Activated naive CD4-positive, alpha-beta T cell treated with anti-CD3 and anti-CD28 coated beads, Interleukin-2, amount 10 ng/mL, durations not matched to agents 7 days and 5 days (primary cell): ENCODE measurements around the gene GRHPR.
"Not testable (repeated sequence)": the region's sequence is repeated elsewhere in the genome, so short reads cannot be mapped to it uniquely, and the experiment has no call there.

ENCODE experiments used
- CTCF ChIA-PET: fragments of 350-600 bp; sonication (Branson Sonifier 250); formaldehyde crosslinking; loops from one replicate; lab custom pipeline; 2021; ENCODE audit warnings: antibody characterized with exemption; lab: Charles Lee
- DNase-seq: peaks from one replicate; pipeline ENCODE4 v3.0.0-alpha.2; 2020
- H3K27ac Mint-ChIP-seq: one replicate; pipeline ENCODE4 v1.8.0; 2021; ENCODE audit warnings: mild to moderate bottlenecking, moderate library complexity, mixed read lengths
- H3K27me3 Mint-ChIP-seq: one replicate; pipeline ENCODE4 v1.8.0; 2021; ENCODE audit warnings: mild to moderate bottlenecking, mixed read lengths
- H3K36me3 Mint-ChIP-seq: one replicate; pipeline ENCODE4 v1.8.0; 2021; ENCODE audit warnings: mixed read lengths
- H3K4me1 Mint-ChIP-seq: one replicate; pipeline ENCODE4 v1.8.0; 2021; ENCODE audit warnings: mixed read lengths
- H3K4me3 Mint-ChIP-seq: one replicate; pipeline ENCODE4 v1.8.0; 2021; ENCODE audit warnings: mild to moderate bottlenecking, moderate library complexity, mixed read lengths
- H3K9me3 Mint-ChIP-seq: one replicate; pipeline ENCODE4 v1.8.0; 2021; ENCODE audit warnings: mixed read lengths

GRHPR gene

DNA sequence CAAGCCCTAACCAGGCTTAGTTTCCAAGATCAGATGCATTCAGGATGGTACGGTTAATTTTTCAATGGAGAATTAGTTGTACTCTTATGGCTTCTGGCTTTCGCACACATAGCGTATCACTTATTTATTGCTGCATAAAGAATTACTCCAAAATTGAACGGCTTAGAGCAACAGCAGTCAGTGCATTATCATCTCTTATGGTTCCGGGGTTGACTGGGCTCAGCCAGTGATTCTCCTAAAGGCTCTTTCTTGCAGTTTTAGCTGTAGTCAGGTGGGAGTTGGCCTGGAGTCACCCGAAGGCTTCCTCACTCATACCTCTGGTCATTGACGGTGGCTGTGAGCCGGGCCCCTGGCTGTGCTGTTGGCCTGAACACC is 595 bp upstream of the GRHPR start:
- DNase-seq, result no peak
- Mint-ChIP-seq H3K27me3 (no peaks in the 10 kb centered on the region), H3K27ac (peak overlapping the region; percentile 90), H3K4me3 (peak overlapping the region; percentile 95), H3K4me1 (peaks cover 24% of the 10 kb centered on the region), H3K9me3 (no peaks in the 10 kb centered on the region), H3K36me3 (peaks cover 8% of the 10 kb centered on the region)
- CTCF ChIA-PET, result no interaction called here

DNA sequence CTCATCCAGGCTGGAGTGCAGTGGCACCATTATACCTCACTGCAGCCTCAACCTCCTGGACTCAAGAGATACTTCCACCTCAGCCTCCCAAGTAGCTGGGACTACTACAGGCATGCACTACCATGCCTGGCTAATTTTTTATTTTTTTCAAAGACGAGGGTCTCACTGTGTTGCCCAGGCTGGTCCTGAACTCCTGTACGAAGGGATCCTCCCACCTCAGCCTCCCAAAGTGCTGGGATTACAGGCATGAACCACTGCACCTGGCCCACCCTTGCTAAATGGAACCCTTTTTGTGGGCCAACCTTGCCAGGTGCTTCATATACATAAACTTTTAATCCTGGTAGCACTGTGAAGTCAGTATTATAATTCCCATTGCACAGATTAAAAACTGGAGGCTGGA is 1.0 kb downstream of the GRHPR start:
- peak overlapping the region; percentile 90 for H3K27ac Mint-ChIP-seq
- H3K36me3 Mint-ChIP-seq, result peaks cover 10% of the 10 kb centered on the region
- no peaks in the 10 kb centered on the region for H3K9me3 Mint-ChIP-seq
- H3K27me3 Mint-ChIP-seq, result no peaks in the 10 kb centered on the region
- DNase-seq, result no peak
- H3K4me1 Mint-ChIP-seq, result peaks cover 24% of the 10 kb centered on the region
- H3K4me3 Mint-ChIP-seq, result peak overlapping the region; percentile 95
- CTCF ChIA-PET, result interaction anchor here (1.0 to 1.2 kb wide), 2 partner anchors 9 to 12 kb away, joined by 3 to 7 read pairs; no protein-coding TSS in a partner anchor

DNA sequence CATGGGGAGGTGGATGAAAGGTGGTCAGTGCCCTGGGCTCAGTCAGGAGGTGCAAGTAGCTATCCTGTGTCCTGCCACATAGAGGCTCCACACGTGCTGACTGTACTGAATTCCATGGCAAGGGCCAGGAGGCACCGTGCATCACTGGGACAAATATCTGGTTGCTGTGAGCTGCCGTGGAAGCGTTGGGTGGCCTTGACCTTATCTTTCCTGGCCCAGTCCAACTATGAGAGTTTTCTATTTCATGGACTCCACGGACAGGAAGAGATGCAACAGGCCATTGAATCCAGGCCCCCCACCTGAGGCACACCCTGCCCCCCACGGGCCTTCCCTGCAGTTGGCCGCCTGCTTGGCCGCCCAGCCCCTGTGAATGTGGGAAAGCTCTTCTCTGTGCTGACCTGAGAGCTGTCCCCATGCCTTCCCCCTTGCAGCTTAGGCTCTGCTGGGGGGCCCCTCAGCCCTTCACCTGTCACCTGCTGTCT is 1.7 kb downstream of the GRHPR start:
- Mint-ChIP-seq H3K27me3 (no peaks in the 10 kb centered on the region), H3K9me3 (no peaks in the 10 kb centered on the region), H3K27ac (no peak overlapping the region), H3K4me3 (no peak overlapping the region), H3K36me3 (peaks cover 11% of the 10 kb centered on the region), H3K4me1 (peaks cover 24% of the 10 kb centered on the region)
- no peak for DNase-seq
- CTCF ChIA-PET, result interaction anchor here (0.6 kb wide), 1 partner anchor 35 kb away, joined by 3 read pairs; no protein-coding TSS in a partner anchor

DNA sequence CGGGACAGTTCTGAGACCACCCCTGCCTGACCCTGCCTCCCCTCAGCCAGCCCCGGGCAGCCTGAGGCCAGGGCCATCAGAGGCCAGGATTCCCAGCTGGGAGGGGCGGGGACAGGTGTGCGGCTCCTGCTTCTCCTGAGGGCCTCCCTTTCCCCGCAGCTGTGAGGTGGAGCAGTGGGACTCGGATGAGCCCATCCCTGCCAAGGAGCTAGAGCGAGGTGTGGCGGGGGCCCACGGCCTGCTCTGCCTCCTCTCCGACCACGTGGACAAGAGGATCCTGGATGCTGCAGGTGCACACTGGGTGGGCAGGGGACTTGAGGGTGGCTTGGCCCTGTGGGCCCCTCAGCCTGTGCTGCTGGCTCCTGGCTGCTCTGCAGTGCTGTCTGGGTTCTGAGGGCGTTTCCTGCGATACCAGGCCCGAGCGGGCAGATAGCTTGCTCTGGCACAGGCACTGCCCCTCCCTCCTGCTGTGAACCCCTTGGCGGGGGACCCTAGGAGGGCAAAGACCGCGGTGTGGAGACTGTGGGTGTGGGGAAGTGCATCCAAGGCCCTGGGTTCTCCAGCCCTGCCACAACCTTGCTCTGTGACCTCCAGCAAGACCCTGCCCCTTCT is 2.3 kb downstream of the GRHPR start:
- Mint-ChIP-seq H3K27ac (peak overlapping the region; percentile 7), H3K9me3 (no peaks in the 10 kb centered on the region), H3K4me3 (no peak overlapping the region), H3K4me1 (peaks cover 24% of the 10 kb centered on the region), H3K36me3 (peaks cover 11% of the 10 kb centered on the region), H3K27me3 (no peaks in the 10 kb centered on the region)
- no peak for DNase-seq
- CTCF ChIA-PET, result no interaction called here

DNA sequence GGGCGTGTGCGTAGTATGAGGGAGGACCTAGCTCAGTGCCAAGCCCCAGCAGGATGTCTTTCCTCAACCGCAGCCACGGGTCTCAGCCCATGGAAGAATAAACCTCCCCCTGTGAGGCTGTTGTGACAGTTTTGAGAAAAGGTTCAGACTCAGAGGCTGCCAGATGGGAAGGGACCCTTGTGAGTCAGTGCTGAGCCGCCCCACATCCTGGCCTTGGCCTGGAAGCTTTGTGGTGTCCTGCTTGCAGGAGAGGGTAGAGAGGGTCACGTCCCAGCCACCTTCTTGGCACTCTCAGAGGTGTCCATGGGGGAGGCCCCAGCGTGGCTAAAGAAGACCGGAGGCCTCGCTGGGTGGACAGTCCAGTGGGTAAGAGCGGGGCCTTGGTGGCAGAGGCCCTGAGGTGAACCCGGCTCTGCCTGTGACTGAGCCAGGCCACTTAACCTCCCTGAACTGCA is 2.8 kb downstream of the GRHPR start:
- peaks cover 24% of the 10 kb centered on the region for H3K4me1 Mint-ChIP-seq
- H3K4me3 Mint-ChIP-seq, result no peak overlapping the region
- no peak for DNase-seq
- no peaks in the 10 kb centered on the region for H3K9me3 Mint-ChIP-seq
- no peak overlapping the region for H3K27ac Mint-ChIP-seq
- CTCF ChIA-PET, result no interaction called here
- no peaks in the 10 kb centered on the region for H3K27me3 Mint-ChIP-seq
- H3K36me3 Mint-ChIP-seq, result peaks cover 11% of the 10 kb centered on the region

DNA sequence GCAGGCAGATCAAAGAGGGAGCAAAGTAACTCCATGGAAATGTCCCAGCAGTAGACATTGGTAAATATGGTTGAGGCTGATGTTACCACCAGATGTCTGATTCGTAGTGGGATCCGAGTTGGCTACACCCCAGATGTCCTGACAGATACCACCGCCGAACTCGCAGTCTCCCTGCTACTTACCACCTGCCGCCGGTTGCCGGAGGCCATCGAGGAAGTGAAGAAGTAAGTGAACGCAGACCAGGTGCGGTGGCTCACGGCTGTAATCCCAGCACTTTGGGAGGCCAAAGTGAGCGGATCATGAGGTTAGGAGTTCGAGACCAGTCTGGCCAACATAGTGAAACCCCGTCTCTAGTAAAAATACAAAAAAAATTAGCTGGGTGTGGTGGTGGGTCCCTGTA is 3.9 kb downstream of the GRHPR start:
- H3K4me3 Mint-ChIP-seq, CTCF ChIA-PET, H3K9me3 Mint-ChIP-seq, H3K27me3 Mint-ChIP-seq, H3K27ac Mint-ChIP-seq, DNase-seq: not testable (repeated sequence)
- peaks cover 14% of the 10 kb centered on the region for H3K36me3 Mint-ChIP-seq
- peaks cover 24% of the 10 kb centered on the region for H3K4me1 Mint-ChIP-seq

DNA sequence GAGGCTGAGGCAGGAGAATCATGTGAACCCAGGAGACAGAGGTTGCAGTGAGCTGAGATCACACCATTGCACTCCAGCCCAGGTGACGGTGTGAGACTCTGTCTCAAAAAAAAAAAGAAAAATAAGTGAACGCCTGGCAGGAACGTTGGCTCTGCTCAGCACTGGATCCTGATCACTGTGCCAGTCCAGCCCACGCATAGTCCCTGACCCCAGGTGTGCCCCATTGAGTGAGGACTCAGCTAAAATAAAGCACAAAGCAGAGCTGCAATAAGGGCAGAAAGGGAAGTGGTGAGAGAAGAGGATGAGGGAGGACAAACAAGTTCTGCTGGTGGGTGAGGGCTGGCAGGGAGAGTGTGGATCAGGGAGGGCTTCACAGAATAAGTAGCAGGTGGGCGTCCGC is 4.3 kb downstream of the GRHPR start:
- CTCF ChIA-PET, result no interaction called here
- no peak overlapping the region for H3K27ac Mint-ChIP-seq

DNA sequence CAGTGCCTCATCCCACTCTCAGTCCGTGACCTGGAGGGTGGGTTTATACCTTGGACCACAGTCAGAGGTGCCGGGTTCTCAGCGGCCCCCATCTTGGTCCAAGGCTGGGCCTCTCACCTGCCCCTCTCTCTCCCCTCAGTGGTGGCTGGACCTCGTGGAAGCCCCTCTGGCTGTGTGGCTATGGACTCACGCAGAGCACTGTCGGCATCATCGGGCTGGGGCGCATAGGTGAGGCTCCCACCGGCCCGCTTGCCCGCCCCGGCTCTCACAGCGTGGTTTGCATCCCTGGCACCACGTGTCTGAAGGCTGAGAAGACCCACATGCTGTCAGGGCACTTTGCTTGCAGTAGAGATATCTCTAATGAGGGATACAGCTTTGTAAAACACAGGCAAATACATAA is 5.8 kb downstream of the GRHPR start:
- CTCF ChIA-PET, result no interaction called here
- H3K27ac Mint-ChIP-seq, result peak overlapping the region; percentile 33

More for the DNA sequence above, 4.3 kb downstream of the GRHPR start:
- Mint-ChIP-seq H3K4me1 (peaks cover 21% of the 10 kb centered on the region), H3K4me3 (no peak overlapping the region), H3K27me3 (no peaks in the 10 kb centered on the region), H3K36me3 (peaks cover 14% of the 10 kb centered on the region), H3K9me3 (no peaks in the 10 kb centered on the region)
- DNase-seq, result no peak

DNA sequence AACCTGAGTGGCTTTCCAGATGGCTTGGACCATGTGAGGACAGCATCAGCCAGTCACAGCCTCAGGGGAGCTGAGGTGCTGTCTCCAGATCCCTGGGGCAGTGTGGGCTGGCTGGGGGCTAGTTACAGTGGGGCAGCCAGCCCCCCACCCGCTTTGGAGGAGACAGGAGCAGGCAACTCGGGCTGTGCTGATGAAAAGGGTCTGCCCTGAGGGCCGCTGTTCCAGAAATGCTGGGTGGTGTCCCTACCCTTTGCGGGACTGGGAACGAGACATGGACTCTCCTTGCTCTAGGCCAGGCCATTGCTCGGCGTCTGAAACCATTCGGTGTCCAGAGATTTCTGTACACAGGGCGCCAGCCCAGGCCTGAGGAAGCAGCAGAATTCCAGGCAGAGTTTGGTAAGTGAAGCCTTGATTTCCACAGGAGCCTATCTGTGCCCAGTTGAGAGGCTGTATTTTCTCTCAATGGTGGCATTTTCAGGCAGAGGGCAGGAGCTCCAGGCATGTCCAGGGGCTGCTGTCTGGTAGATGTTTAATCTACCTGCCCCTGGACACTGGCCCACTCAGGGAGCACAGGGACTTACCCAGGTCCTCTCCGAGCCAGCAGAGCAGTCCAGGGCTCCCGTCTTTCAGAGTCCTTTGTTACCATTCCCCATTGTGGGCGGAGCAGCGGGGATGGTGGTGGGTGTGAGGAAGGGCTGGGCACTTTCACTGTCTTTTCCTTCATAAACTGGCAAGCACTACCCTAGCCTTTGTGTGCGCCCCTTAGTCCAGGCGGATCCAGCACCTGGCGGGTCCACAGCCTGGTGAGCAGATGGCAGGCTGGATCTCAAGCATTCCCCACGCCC is 7.2 kb downstream of the GRHPR start:
- H3K9me3 Mint-ChIP-seq, result no peaks in the 10 kb centered on the region
- no peak overlapping the region for H3K4me3 Mint-ChIP-seq
- H3K27ac Mint-ChIP-seq, result no peak overlapping the region
- peaks cover 3% of the 10 kb centered on the region for H3K4me1 Mint-ChIP-seq
- peaks cover 17% of the 10 kb centered on the region for H3K36me3 Mint-ChIP-seq
- DNase-seq, result no peak
- no peaks in the 10 kb centered on the region for H3K27me3 Mint-ChIP-seq
- CTCF ChIA-PET, result no interaction called here

More for the DNA sequence above, 5.8 kb downstream of the GRHPR start:
- Mint-ChIP-seq H3K4me3 (no peak overlapping the region), H3K27me3 (no peaks in the 10 kb centered on the region), H3K4me1 (peaks cover 12% of the 10 kb centered on the region), H3K9me3 (no peaks in the 10 kb centered on the region), H3K36me3 (peaks cover 14% of the 10 kb centered on the region)
- no peak for DNase-seq

DNA sequence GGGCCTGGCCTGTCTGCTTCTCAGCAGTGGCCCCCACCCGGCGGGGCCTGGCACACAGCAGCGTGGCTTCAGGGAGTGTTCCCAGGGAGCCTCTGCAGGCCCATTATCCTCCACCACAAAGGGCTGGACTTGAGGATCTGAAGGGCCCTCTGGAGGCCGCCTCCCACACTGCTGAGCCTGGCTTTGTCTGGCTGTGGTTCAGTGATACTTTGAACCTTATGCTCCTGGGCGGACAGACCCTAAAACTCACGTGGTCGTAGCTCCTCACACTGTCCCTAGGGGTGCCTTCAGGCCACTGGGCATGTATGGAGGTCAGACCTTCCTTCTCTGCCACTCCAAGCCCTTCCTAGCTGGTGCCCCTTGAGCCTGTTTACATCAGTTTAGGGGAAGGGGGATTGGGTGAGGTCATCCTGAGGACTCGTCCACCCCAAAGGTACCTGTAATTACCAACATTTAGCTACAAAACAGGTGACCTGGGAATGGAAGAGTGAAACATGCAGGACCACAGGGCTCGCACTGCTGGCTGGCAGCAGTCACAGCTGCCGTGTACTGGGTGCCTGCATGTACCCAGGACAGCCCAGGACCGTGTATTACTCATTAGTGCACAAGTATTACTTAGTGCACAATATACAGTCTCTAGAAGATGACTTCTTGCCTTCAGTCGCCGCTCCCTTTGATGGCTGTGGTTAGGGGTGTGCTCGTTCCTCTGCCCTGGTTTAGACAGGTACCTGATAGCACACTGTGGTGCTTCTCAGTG is 8.5 kb downstream of the GRHPR start:
- Mint-ChIP-seq H3K4me3 (no peak overlapping the region), H3K36me3 (peaks cover 22% of the 10 kb centered on the region), H3K27me3 (no peaks in the 10 kb centered on the region), H3K9me3 (no peaks in the 10 kb centered on the region), H3K4me1 (peaks cover 3% of the 10 kb centered on the region), H3K27ac (no peak overlapping the region)
- CTCF ChIA-PET, result no interaction called here
- no peak for DNase-seq

DNA sequence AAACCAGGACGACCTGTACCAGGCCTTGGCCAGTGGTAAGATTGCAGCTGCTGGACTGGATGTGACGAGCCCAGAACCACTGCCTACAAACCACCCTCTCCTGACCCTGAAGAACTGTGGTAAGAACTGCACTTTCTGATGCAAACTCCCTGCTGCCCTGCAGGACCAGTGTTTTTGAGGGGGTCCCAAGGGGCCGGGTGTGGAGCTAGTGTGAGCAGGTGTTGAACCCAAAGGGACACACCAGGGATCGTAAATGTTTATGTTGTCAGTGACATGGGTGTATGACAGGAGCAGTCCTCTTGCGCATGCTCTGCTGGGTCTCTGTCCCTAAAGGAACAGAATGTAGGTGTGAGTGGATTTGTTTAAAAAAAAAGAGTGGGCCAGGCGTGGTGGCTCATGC is 9.5 kb downstream of the GRHPR start:
- Mint-ChIP-seq H3K36me3 (peaks cover 22% of the 10 kb centered on the region), H3K27ac (peak overlapping the region; percentile 60), H3K4me3 (no peak overlapping the region), H3K4me1 (peaks cover 3% of the 10 kb centered on the region), H3K9me3 (no peaks in the 10 kb centered on the region), H3K27me3 (no peaks in the 10 kb centered on the region)
- no peak for DNase-seq
- CTCF ChIA-PET, result no interaction called here

DNA sequence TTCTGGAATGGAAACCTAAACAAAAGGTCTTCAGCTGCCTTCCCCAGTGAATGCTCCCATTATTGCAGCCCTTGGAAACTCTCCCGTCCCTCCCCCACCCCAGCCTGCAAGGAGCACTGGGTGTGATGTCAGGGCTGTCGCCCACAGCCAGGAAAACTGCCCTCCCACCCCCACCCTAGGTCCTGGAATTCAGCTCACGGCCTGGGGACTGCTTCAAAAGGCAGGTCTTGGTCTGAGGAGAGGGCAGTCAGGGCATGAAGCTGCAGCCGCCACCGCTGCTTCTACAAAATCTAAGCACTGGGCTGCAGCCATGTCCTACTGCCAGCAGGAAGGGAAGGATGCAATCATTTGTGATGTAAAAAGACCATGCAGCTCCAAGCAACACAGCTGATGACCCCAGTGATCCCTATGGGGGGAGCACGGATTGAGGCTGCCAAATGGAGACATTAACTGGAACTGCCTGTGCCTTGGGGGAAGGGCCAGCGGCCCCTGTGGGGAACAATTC is 11.4 kb downstream of the GRHPR start:
- Mint-ChIP-seq H3K4me3 (no peak overlapping the region), H3K27ac (no peak overlapping the region), H3K36me3 (peaks cover 32% of the 10 kb centered on the region), H3K4me1 (peaks cover 3% of the 10 kb centered on the region), H3K27me3 (no peaks in the 10 kb centered on the region), H3K9me3 (no peaks in the 10 kb centered on the region)
- DNase-seq, result no peak
- CTCF ChIA-PET, result no interaction called here

DNA sequence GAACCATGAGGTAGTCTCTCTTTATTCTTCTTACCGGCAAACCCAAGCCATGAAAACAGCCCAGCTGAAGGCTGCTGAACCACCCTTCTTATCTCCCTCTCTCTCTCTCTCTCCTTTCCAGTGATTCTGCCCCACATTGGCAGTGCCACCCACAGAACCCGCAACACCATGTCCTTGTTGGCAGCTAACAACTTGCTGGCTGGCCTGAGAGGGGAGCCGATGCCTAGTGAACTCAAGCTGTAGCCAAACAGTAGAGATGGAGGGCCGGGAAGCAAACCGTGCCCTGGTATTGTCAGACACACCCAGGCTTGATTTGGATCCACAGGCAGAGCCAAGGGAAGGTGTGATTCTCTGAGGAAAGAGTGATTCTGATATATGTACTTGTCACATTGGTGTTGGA is 14.0 kb downstream of the GRHPR start:
- H3K4me3 Mint-ChIP-seq, result no peak overlapping the region
- H3K36me3 Mint-ChIP-seq, result peaks cover 45% of the 10 kb centered on the region
- peaks cover 3% of the 10 kb centered on the region for H3K4me1 Mint-ChIP-seq
- CTCF ChIA-PET, result interaction anchor here (1.2 kb wide), 1 partner anchor 9 kb away, joined by 3 read pairs; no protein-coding TSS in a partner anchor
- no peaks in the 10 kb centered on the region for H3K27me3 Mint-ChIP-seq
- no peak overlapping the region for H3K27ac Mint-ChIP-seq
- H3K9me3 Mint-ChIP-seq, result no peaks in the 10 kb centered on the region
- no peak for DNase-seq

DNA sequence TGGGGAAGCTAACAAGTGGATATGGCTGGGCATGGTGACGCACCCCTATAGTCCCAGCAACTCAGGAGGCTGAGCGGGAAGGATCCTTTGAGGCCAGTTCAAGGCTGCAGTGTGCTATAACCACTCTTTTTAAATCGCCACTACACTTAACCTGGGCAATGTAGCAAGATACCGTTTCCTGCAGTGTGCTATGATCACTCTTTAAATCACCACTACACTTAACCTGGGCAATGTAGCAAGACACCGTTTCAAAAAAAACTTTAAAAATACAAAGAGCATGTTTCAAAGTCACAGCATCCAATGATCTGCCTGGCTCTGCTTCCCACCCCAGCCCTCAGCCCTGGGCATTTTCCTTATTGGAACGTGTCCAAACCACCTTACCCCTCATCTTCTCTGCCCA is 14.5 kb downstream of the GRHPR start:
- no peak overlapping the region for H3K27ac Mint-ChIP-seq
- CTCF ChIA-PET, result no interaction called here
- no peak for DNase-seq
- no peaks in the 10 kb centered on the region for H3K9me3 Mint-ChIP-seq
- peaks cover 50% of the 10 kb centered on the region for H3K36me3 Mint-ChIP-seq
- no peak overlapping the region for H3K4me3 Mint-ChIP-seq
- no peaks in the 10 kb centered on the region for H3K27me3 Mint-ChIP-seq
- H3K4me1 Mint-ChIP-seq, result peaks cover 3% of the 10 kb centered on the region
